HEK293T (cell line): ENCODE data around the gene KRT85.

Experiments
- CTCF ChIA-PET: fragments of 350-600 bp; formaldehyde crosslinking; extraction: SDS; loops from one replicate; lab custom pipeline; 2021; ENCODE audit warnings: antibody characterized with exemption, inconsistent platforms; lab: Yijun Ruan, JAX
- POLR2A ChIA-PET: fragments of 350-600 bp; formaldehyde crosslinking; extraction: SDS; loops from one replicate; lab custom pipeline; 2020; ENCODE audit warnings: antibody characterized with exemption, inconsistent platforms; lab: Yijun Ruan, JAX
- DNase-seq: peaks from one replicate; pipeline ENCODE4 v3.0.0; 2012; ENCODE audit warnings: mixed read lengths; ENCODE audit errors: extremely low spot score
- ARNT ChIP-seq: fragments of 450-650 bp; IDR thresholded peaks from 2 replicates; pipeline ENCODE4 v1.6.1; 2017; ENCODE audit warnings: mild to moderate bottlenecking
- BHLHE40 ChIP-seq: fragments of 450-650 bp; IDR thresholded peaks from 2 replicates; pipeline ENCODE4 v1.6.1; 2016; ENCODE audit warnings: mild to moderate bottlenecking, moderate library complexity, borderline replicate concordance
- CTBP1 ChIP-seq: fragments of 450-650 bp; IDR thresholded peaks from 2 replicates; pipeline ENCODE4 v1.6.1; 2016; ENCODE audit warnings: borderline replicate concordance
- ELF4 ChIP-seq: fragments of 450-650 bp; IDR thresholded peaks from 2 replicates; pipeline ENCODE4 v1.6.1; 2017; ENCODE audit warnings: antibody characterized with exemption
- FOXA1 ChIP-seq: fragments of 450-650 bp; IDR thresholded peaks from 2 replicates; pipeline ENCODE4 v1.6.1; 2016; ENCODE audit warnings: mild to moderate bottlenecking
- FOXK2 ChIP-seq: fragments of 450-650 bp; IDR thresholded peaks from 2 replicates; pipeline ENCODE4 v1.6.1; 2016; ENCODE audit warnings: mild to moderate bottlenecking
- FOXM1 ChIP-seq: fragments of 450-650 bp; IDR thresholded peaks from 2 replicates; pipeline ENCODE4 v1.6.1; 2017; ENCODE audit warnings: mild to moderate bottlenecking, borderline replicate concordance
- HDGF ChIP-seq: fragments of 450-650 bp; IDR thresholded peaks from 2 replicates; pipeline ENCODE4 v1.6.1; 2017; ENCODE audit warnings: antibody characterized with exemption, borderline replicate concordance
- L3MBTL2 ChIP-seq: fragments of 450-650 bp; conservative IDR thresholded peaks from 2 replicates; pipeline ENCODE4 v1.6.1; 2016; ENCODE audit warnings: mild to moderate bottlenecking
- LEF1 ChIP-seq: fragments of 450-650 bp; IDR thresholded peaks from 2 replicates; pipeline ENCODE4 v1.6.1; 2017; ENCODE audit warnings: mild to moderate bottlenecking, borderline replicate concordance
- NFRKB ChIP-seq: fragments of 450-650 bp; IDR thresholded peaks from 2 replicates; pipeline ENCODE4 v1.6.1; 2016; ENCODE audit warnings: mild to moderate bottlenecking, moderate library complexity
- PKNOX1 ChIP-seq: fragments of 450-650 bp; IDR thresholded peaks from 2 replicates; pipeline ENCODE4 v1.6.1; 2016
- SP1 ChIP-seq: fragments of 450-650 bp; IDR thresholded peaks from 2 replicates; pipeline ENCODE4 v1.6.1; 2017
- SUZ12 ChIP-seq: fragments of 450-650 bp; IDR thresholded peaks from 2 replicates; pipeline ENCODE4 v1.6.1; 2016; ENCODE audit warnings: mild to moderate bottlenecking
- TARDBP ChIP-seq: fragments of 450-650 bp; IDR thresholded peaks from 2 replicates; pipeline ENCODE4 v1.6.1; 2016
- ZNF384 ChIP-seq: fragments of 450-650 bp; IDR thresholded peaks from 2 replicates; pipeline ENCODE4 v1.6.1; 2016

Gene KRT85

GRCh38 chr12:52334185-52334584 lies 33.1 kb downstream of the KRT85 start:
- no peak for DNase-seq
- ChIA-PET POLR2A (no interaction called here), CTCF (no interaction called here)
- TF ChIP-seq FOXM1 (no peak), CTBP1 (no peak), ZNF384 (no peak), SP1 (no peak), ARNT (no peak), HDGF (no peak), TARDBP (no peak), BHLHE40 (no peak), SUZ12 (no peak), L3MBTL2 (no peak), FOXA1 (no peak), ELF4 (no peak), FOXK2 (no peak), NFRKB (no peak), PKNOX1 (no peak), LEF1 (no peak)

GRCh38 chr12:52333321-52333720 lies 34.0 kb downstream of the KRT85 start:
- ChIA-PET CTCF (no interaction called here), POLR2A (no interaction called here)
- no peak for TF ChIP-seq ELF4
- TF ChIP-seq L3MBTL2 = no peak
- no peak for TF ChIP-seq PKNOX1
- TF ChIP-seq HDGF = no peak
- no peak for TF ChIP-seq NFRKB
- no peak for TF ChIP-seq BHLHE40
- no peak for TF ChIP-seq TARDBP
- TF ChIP-seq FOXA1 = no peak
- no peak for TF ChIP-seq ARNT
- no peak for TF ChIP-seq LEF1
- TF ChIP-seq ZNF384 = no peak
- TF ChIP-seq FOXM1 = no peak
- no peak for TF ChIP-seq SP1
- TF ChIP-seq SUZ12 = no peak
- TF ChIP-seq CTBP1 = no peak
- TF ChIP-seq FOXK2 = no peak
- DNase-seq = no peak

GRCh38 chr12:52332381-52332780 lies 34.9 kb downstream of the KRT85 start:
- POLR2A ChIA-PET = no interaction called here
- CTCF ChIA-PET = interaction anchor here (0.7 to 1.0 kb wide), 2 partner anchors 53 to 209 kb away, joined by 3 to 4 read pairs; no protein-coding TSS in a partner anchor
- DNase-seq = no peak
- TF ChIP-seq HDGF (no peak), ARNT (no peak), ELF4 (no peak), LEF1 (no peak), ZNF384 (no peak), BHLHE40 (no peak), PKNOX1 (no peak), FOXM1 (no peak), NFRKB (no peak), L3MBTL2 (no peak), SUZ12 (no peak), FOXK2 (no peak), SP1 (no peak), TARDBP (no peak), FOXA1 (no peak), CTBP1 (no peak)

GRCh38 chr12:52331833-52332232 lies 35.4 kb downstream of the KRT85 start:
- TF ChIP-seq SUZ12 (no peak), ZNF384 (no peak), FOXM1 (no peak), ELF4 (no peak), HDGF (no peak), CTBP1 (no peak), LEF1 (no peak), PKNOX1 (no peak), L3MBTL2 (no peak), FOXA1 (no peak), TARDBP (no peak), SP1 (no peak)
- ChIA-PET CTCF (no interaction called here), POLR2A (no interaction called here)
- no peak for DNase-seq

- ChIA-PET POLR2A (no interaction called here), CTCF (no interaction called here)
- DNase-seq = no peak
- TF ChIP-seq L3MBTL2 (no peak), SP1 (no peak), TARDBP (no peak), ARNT (no peak), NFRKB (no peak), HDGF (no peak), SUZ12 (no peak)
Measured at GRCh38 chr12:52331039-52331438, 36.2 kb downstream of the KRT85 start.
